SK-N-SH treated with all-trans-retinoic acid at 6 μM for 48 hours (cell line): ENCODE data around the gene CD59.

Experiments used
- ARNTL ChIP-seq: fragments of 450-650 bp; formaldehyde crosslinking; IDR thresholded peaks from 2 replicates; pipeline ENCODE4 v1.5.0; 2020; ENCODE audit warnings: low read depth, mild to moderate bottlenecking, moderate library complexity, borderline replicate concordance
- TOX ChIP-seq: fragments of 250-450 bp; sonication (Bioruptor Pico); IDR thresholded peaks from 2 replicates; pipeline ENCODE4 v1.8.0; 2021; ENCODE audit warnings: mild to moderate bottlenecking, moderate library complexity, borderline replicate concordance
- ZNF565 ChIP-seq: fragments of 450-650 bp; formaldehyde crosslinking; conservative IDR thresholded peaks from 2 replicates; pipeline ENCODE4 v1.5.0; 2020; ENCODE audit warnings: low read depth, mild to moderate bottlenecking, moderate library complexity
- ZNF8 ChIP-seq: fragments of 450-650 bp; formaldehyde crosslinking; IDR thresholded peaks from 2 replicates; pipeline ENCODE4 v1.5.0; 2020; ENCODE audit warnings: mild to moderate bottlenecking, moderate library complexity
- TF ChIP-seq, protein P1 (sequence below): fragments of 250-450 bp; sonication (Bioruptor Pico); IDR thresholded peaks from 2 replicates; pipeline ENCODE4 v1.8.0; 2020; ENCODE audit warnings: mild to moderate bottlenecking, moderate library complexity, borderline replicate concordance
- TF ChIP-seq, protein P2 (sequence below): fragments of 250-450 bp; sonication (Bioruptor Pico); IDR thresholded peaks from 2 replicates; pipeline ENCODE4 v1.5.0; 2020; ENCODE audit warnings: mild to moderate bottlenecking, moderate library complexity

DNA sequence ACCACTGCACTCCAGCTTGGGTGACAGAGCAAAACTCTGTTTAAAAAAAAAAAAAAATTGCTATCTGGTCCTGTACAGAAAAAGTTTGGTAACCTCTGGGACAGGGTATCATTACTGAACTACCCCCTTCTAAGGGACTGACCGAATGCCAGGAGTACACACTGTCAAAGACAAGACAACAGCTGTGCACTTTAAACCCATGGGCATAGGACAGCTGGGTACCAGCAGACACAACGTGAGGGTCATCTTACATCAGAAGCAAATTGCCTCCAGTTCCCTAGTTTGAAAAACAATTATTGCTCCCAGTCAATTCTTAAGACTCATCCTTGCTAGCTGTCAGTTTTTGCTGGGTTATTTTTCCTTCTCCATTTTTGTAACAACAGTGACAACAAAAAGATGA is 17.8 kb downstream of the CD59 start:
- TF ChIP-seq TOX (no peak), ZNF8 (CRISPR knock-in tag) (no peak), ZNF565 (CRISPR knock-in tag) (no peak), ARNTL (no peak)
- TF ChIP-seq, protein P1, sequence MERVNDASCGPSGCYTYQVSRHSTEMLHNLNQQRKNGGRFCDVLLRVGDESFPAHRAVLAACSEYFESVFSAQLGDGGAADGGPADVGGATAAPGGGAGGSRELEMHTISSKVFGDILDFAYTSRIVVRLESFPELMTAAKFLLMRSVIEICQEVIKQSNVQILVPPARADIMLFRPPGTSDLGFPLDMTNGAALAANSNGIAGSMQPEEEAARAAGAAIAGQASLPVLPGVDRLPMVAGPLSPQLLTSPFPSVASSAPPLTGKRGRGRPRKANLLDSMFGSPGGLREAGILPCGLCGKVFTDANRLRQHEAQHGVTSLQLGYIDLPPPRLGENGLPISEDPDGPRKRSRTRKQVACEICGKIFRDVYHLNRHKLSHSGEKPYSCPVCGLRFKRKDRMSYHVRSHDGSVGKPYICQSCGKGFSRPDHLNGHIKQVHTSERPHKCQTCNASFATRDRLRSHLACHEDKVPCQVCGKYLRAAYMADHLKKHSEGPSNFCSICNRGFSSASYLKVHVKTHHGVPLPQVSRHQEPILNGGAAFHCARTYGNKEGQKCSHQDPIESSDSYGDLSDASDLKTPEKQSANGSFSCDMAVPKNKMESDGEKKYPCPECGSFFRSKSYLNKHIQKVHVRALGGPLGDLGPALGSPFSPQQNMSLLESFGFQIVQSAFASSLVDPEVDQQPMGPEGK, result no peak
- TF ChIP-seq, protein P2, sequence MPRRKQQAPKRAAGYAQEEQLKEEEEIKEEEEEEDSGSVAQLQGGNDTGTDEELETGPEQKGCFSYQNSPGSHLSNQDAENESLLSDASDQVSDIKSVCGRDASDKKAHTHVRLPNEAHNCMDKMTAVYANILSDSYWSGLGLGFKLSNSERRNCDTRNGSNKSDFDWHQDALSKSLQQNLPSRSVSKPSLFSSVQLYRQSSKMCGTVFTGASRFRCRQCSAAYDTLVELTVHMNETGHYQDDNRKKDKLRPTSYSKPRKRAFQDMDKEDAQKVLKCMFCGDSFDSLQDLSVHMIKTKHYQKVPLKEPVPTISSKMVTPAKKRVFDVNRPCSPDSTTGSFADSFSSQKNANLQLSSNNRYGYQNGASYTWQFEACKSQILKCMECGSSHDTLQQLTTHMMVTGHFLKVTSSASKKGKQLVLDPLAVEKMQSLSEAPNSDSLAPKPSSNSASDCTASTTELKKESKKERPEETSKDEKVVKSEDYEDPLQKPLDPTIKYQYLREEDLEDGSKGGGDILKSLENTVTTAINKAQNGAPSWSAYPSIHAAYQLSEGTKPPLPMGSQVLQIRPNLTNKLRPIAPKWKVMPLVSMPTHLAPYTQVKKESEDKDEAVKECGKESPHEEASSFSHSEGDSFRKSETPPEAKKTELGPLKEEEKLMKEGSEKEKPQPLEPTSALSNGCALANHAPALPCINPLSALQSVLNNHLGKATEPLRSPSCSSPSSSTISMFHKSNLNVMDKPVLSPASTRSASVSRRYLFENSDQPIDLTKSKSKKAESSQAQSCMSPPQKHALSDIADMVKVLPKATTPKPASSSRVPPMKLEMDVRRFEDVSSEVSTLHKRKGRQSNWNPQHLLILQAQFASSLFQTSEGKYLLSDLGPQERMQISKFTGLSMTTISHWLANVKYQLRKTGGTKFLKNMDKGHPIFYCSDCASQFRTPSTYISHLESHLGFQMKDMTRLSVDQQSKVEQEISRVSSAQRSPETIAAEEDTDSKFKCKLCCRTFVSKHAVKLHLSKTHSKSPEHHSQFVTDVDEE (CRISPR knock-in tag), result no peak
